Caco-2 (cell line): Measurements from ENCODE around the gene FXYD5. TPM values are rescaled to one million over a fixed set of nuclear protein-coding genes. Genes with fewer than 3 reads are reported as not detected.

Experiments
- BruUV-seq: library from RNA; stranded (reverse); fragments of 400-500 nt; replicated peaks from 2 replicates; lab custom pipeline; 2021; lab: Mats Ljungman, UMichigan
- CTCF ChIA-PET: fragments of 300-600 bp; sonication (Branson Sonifier 250); formaldehyde crosslinking; loops from one replicate; lab custom pipeline; 2022; ENCODE audit warnings: antibody characterized with exemption; lab: Charles Lee
- POLR2A ChIA-PET: fragments of 300-600 bp; sonication (Branson Sonifier 250); formaldehyde crosslinking; loops from one replicate; lab custom pipeline; 2022; ENCODE audit warnings: antibody characterized with exemption; lab: Charles Lee
- DNase-seq, 2 experiments: peaks; one replicate each; pipeline versions ENCODE4 v3.0.0 to v3.0.0-alpha.2; 2020 to 2022
- H3K27me3 ChIP-seq: replicated peaks from 2 replicates; pipeline ENCODE4 v1.6.0; 2011; ENCODE audit warnings: low read length; ENCODE audit not compliant: control insufficient read depth, insufficient read depth
- H3K36me3 ChIP-seq: 2 replicates; pipeline ENCODE4 v1.5.1; 2011; ENCODE audit warnings: low read length; ENCODE audit not compliant: control insufficient read depth, insufficient read depth
- H3K4me1 ChIP-seq: fragments of 250-450 bp; sonication (Bioruptor Pico); 2 replicates; pipeline ENCODE4 v1.5.1; 2020; ENCODE audit warnings: mild to moderate bottlenecking
- H3K4me3 ChIP-seq: 2 replicates; pipeline ENCODE4 v1.5.1; 2011; ENCODE audit warnings: low read depth, mild to moderate bottlenecking, control low read depth, low read length
- H3K9me3 ChIP-seq: fragments of 250-450 bp; sonication (Bioruptor Pico); 2 replicates; pipeline ENCODE4 v1.5.1; 2020; ENCODE audit warnings: mild to moderate bottlenecking, moderate library complexity
- H3K27ac Mint-ChIP-seq: one replicate; pipeline ENCODE4 v1.8.0; 2022; ENCODE audit warnings: mixed read lengths; ENCODE audit not compliant: unreplicated experiment
- H3K27me3 Mint-ChIP-seq: one replicate; pipeline ENCODE4 v1.8.0; 2022; ENCODE audit warnings: mixed read lengths; ENCODE audit not compliant: insufficient read depth, unreplicated experiment
- H3K36me3 Mint-ChIP-seq: one replicate; pipeline ENCODE4 v1.8.0; 2022; ENCODE audit warnings: mild to moderate bottlenecking, mixed read lengths; ENCODE audit not compliant: insufficient read depth, unreplicated experiment
- H3K4me1 Mint-ChIP-seq: one replicate; pipeline ENCODE4 v1.8.0; 2022; ENCODE audit warnings: low read depth, mixed read lengths; ENCODE audit not compliant: unreplicated experiment
- H3K4me3 Mint-ChIP-seq: one replicate; pipeline ENCODE4 v1.8.0; 2022; ENCODE audit warnings: mild to moderate bottlenecking, moderate library complexity, mixed read lengths; ENCODE audit not compliant: unreplicated experiment
- H3K9me3 Mint-ChIP-seq: one replicate; pipeline ENCODE4 v1.8.0; 2022; ENCODE audit warnings: mixed read lengths; ENCODE audit not compliant: unreplicated experiment
- intact Hi-C: fragments of 100-400 bp; cut with micrococcal nuclease; formaldehyde crosslinking; loops from one replicate; pipeline ENCODE4 v1.10.0; 2022; ENCODE audit not compliant: unreplicated experiment
- total RNA-seq: library from RNA; stranded (reverse); gene quantifications from 2 replicates; pipeline ENCODE4 v1.2.3, GENCODE V29; 2022
- TF ChIP-seq, protein P1 (sequence below), 2 experiments: fragments of 200-600 bp in 1 of 2; IDR thresholded peaks; 1 replicate in 1 of 2; 2 replicates in 1 of 2; pipeline versions ENCODE4 v1.5.1 to v1.8.0; 2011 to 2022; ENCODE audit warnings: antibody characterized with exemption in 1 of 2, control low read depth in 1 of 2, inconsistent platforms in 1 of 2, low read depth in 1 of 2, low read length in 1 of 2, mild to moderate bottlenecking in 1 of 2, moderate library complexity in 1 of 2; ENCODE audit not compliant: insufficient read depth in 1 of 2, severe bottlenecking in 1 of 2, unreplicated experiment in 1 of 2

Gene FXYD5
- total RNA-seq, 1 experiment from 2014 or later: 20.4 TPM

DNA sequence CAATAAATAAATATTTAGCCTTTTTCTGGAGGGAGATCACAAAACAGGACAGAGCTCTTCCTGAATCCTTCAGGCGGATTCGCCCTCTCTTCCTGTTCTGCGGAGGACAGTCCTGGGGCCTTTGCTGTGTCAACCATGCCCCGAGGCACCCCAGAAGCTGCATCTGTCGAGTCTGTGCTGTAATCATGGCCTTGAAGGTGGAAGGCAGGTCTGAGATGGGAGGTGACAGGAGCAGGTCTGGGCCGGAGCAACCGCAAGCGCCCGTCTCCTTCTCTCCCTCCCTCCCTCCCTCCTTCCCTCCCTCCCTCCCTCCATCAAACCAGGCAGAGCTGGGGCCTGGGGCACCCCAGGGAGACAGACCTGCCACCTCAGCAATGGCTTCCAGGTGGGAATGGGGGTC is 43.6 kb upstream of the FXYD5 start:
- intact Hi-C loops: no loop called here
- Mint-ChIP-seq H3K4me3 (no peak overlapping the region), H3K27me3 (no peaks in the 10 kb centered on the region), H3K9me3 (no peaks in the 10 kb centered on the region), H3K36me3 (no peaks in the 10 kb centered on the region), H3K27ac (no peak overlapping the region), H3K4me1 (peaks cover 6% of the 10 kb centered on the region)
- Histone ChIP-seq H3K9me3 (peaks cover 7% of the 10 kb centered on the region; the same call in 1 of the 2 replicates), H3K4me3 (no peak overlapping the region), H3K4me1 (peaks cover 18% of the 10 kb centered on the region), H3K36me3 (peaks cover 1% of the 10 kb centered on the region; the same call in 1 of the 2 replicates), H3K27me3 (no peaks in the 10 kb centered on the region)
- TF ChIP-seq, protein P1, sequence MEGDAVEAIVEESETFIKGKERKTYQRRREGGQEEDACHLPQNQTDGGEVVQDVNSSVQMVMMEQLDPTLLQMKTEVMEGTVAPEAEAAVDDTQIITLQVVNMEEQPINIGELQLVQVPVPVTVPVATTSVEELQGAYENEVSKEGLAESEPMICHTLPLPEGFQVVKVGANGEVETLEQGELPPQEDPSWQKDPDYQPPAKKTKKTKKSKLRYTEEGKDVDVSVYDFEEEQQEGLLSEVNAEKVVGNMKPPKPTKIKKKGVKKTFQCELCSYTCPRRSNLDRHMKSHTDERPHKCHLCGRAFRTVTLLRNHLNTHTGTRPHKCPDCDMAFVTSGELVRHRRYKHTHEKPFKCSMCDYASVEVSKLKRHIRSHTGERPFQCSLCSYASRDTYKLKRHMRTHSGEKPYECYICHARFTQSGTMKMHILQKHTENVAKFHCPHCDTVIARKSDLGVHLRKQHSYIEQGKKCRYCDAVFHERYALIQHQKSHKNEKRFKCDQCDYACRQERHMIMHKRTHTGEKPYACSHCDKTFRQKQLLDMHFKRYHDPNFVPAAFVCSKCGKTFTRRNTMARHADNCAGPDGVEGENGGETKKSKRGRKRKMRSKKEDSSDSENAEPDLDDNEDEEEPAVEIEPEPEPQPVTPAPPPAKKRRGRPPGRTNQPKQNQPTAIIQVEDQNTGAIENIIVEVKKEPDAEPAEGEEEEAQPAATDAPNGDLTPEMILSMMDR (IDR thresholded peaks at IDR 0.05; ENCODE audit: insufficient read depth in 1 of 2, low read depth in 1 of 2, low read length in 1 of 2, severe bottlenecking in 1 of 2, unreplicated experiment in 1 of 2): no peak
- POLR2A ChIA-PET: no interaction called here
- no TSS peak for BruUV-seq
- no peak for DNase-seq
- CTCF ChIA-PET: interaction anchor here (0.8 kb wide), 1 partner anchor 11 kb away, joined by 3 read pairs; no protein-coding TSS in a partner anchor

DNA sequence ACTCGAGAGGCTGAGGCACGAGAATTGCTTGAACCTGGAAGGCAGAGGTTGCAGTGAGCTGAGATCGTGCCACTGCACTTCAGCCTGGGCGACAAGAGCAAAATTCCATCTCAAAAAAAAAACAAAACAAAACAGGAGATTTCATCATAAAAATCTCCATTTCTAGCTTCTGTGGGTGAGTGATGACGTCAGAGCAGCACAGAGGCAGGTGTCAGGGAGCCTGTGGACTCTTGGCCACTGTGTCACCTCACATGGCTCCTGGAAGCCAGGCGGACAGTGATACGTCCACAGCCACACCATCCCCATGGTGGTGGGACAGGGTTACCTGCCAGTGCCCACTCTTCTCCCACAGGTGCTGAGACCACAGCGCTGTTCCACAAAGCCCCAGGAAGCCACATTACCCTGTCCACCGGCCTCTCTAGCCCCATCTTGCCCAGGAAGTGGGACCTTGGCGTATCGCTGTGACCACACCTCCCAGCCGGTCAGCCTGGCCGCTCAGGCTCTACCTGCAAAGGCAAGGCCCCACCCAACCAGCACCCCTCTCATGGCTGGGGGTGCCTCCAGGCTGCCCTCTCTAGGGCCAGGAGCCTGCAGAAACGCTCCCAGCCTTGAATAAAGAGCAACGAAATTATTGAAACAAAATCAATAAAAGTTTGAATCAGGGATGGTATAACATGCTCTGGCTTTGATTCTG is 41.4 kb upstream of the FXYD5 start:
- Mint-ChIP-seq H3K9me3 (no peaks in the 10 kb centered on the region), H3K36me3 (no peaks in the 10 kb centered on the region), H3K4me1 (peaks cover 25% of the 10 kb centered on the region), H3K27me3 (no peaks in the 10 kb centered on the region), H3K27ac (no peak overlapping the region), H3K4me3 (no peak overlapping the region)
- Histone ChIP-seq H3K4me3 (no peak overlapping the region), H3K9me3 (no peaks in the 10 kb centered on the region), H3K4me1 (peaks cover 31% of the 10 kb centered on the region), H3K27me3 (no peaks in the 10 kb centered on the region), H3K36me3 (peaks cover 2% of the 10 kb centered on the region; the same call in 1 of the 2 replicates)
- intact Hi-C loops: no loop called here
- CTCF ChIA-PET: no interaction called here
- DNase-seq: no peak
- TF ChIP-seq, protein P1 (IDR thresholded peaks at IDR 0.05; ENCODE audit: insufficient read depth in 1 of 2, low read depth in 1 of 2, low read length in 1 of 2, severe bottlenecking in 1 of 2, unreplicated experiment in 1 of 2): no peak
- POLR2A ChIA-PET: no interaction called here
- no TSS peak for BruUV-seq

DNA sequence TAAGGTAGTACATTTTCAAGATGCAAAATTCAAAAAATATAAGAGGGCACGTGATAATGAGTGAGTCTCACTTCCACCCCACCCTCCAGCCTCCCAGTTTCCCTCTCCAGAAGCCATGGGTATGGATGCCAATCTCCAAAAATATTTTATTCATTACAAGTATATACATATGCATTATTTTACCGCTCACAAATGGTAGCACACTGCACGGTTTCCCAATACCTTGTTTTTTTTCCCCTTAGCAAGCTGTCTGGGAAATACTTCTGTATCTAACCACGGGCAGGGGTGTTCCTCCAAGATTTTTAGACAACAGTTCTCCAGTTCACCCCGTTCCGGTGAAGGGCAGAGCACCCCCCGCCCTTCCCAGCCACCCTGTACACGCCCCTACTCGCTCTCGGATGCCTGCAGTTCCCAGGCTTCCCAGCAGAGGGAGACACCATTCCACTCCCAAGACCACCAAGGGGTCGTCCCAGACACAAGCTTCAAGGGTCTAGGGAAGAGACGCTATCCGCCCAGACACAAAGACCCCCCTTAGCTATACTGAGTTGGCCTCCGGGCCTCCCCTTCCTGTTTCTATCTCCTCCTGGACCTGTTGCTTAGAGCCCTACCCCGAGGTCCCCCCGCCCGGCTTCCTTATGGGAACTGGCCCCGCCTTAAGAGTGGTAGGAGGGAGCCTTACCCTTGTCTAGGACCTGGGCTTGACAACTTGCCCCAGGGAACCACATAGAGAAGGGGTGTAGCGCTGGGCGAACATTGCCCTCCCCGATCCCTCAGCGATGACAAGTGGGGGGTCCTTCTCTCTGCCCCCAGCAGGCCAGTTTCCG is 40.0 kb upstream of the FXYD5 start:
- intact Hi-C loops: loop anchor here (1.0 kb wide), 1 partner anchor 21 kb away; the partner anchor contains the start of gene LGI4
- Mint-ChIP-seq H3K4me3 (peak overlapping the region; percentile 58), H3K27ac (no peak overlapping the region), H3K36me3 (no peaks in the 10 kb centered on the region), H3K4me1 (peaks cover 25% of the 10 kb centered on the region), H3K9me3 (no peaks in the 10 kb centered on the region), H3K27me3 (no peaks in the 10 kb centered on the region)
- Histone ChIP-seq H3K27me3 (no peaks in the 10 kb centered on the region), H3K9me3 (no peaks in the 10 kb centered on the region), H3K4me3 (peak overlapping the region; percentile 45), H3K36me3 (peaks cover 2% of the 10 kb centered on the region; the same call in 1 of the 2 replicates), H3K4me1 (peaks cover 31% of the 10 kb centered on the region)
- ChIA-PET POLR2A (no interaction called here), CTCF (interaction anchor here (0.6 to 2.1 kb wide), 4 partner anchors 20 to 31 kb away, joined by 3 to 6 read pairs (median 4); partner anchors contain the start of gene LGI4)
- TF ChIP-seq, protein P1 (IDR thresholded peaks at IDR 0.05; ENCODE audit: insufficient read depth in 1 of 2, low read depth in 1 of 2, low read length in 1 of 2, severe bottlenecking in 1 of 2, unreplicated experiment in 1 of 2): peak; percentile 96 to 97
- BruUV-seq: no TSS peak
- peak; percentile 70 to 78 for DNase-seq
